ENCODE data around the gene CDC25C. TPM values are rescaled to one million over a fixed set of nuclear protein-coding genes. Genes with fewer than 3 reads are reported as not detected.
A peak's percentile ranks its signal among the peaks of the same experiment; 100 is the strongest.

The CDC25C gene
- total and polyA plus RNA-seq, 4 donors: 0.25 to 3.0 (median 0.41) TPM

DNA sequence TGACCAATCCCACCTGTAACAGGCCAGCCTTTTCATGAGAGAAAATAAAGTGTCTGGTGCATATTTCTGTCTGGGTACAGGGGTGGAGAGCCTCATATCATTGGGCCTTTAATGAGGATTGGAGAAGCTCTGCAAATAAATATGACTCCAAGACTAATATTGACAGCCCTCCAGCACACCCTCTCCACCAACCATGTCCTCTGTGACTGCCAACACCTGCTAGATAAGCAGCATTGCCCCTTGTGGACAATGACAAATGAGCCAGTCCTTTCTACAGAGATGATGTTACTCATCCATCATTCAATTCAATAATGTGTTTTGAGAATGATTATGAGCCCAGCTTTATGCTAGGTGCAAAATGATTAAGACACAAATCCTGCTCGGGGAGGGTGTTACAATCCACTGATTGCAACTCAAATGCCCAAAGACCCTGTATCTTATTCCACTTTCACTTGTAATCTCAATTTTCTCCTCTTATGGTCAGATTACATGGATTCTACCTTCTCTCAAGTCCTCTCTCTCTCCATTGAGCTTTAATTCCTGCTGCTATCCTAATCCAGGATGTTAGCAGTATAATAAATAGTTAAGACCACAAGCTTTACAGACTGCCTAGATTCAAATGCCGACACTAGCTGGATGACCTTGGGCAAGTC is 55.1 kb downstream of the CDC25C start:
- H3K27me3 ChIP-seq (ENCODE audit: control insufficient read depth in 3 of 3, insufficient read depth in 3 of 3, low read length in 2 of 3): peaks cover 2 to 7% (median 3%) of the 10 kb centered on the region in 3 donors
- 69 to 87% methylated on average over 2 of the region's 2 CpGs for WGBS, 2 donors
- no peak for ATAC-seq (ENCODE audit: insufficient read depth, low FRiP score)
- no peak overlapping the region for H3K27ac ChIP-seq (ENCODE audit: low read depth in 1 of 2, low read length in 1 of 2)
- no peak overlapping the region for H3K9ac ChIP-seq (ENCODE audit: insufficient read depth in 1 of 2, low read length in 2 of 2)
- H3K4me3 ChIP-seq: no peak overlapping the region
- no peak for DNase-seq
- TF ChIP-seq, protein P1, sequence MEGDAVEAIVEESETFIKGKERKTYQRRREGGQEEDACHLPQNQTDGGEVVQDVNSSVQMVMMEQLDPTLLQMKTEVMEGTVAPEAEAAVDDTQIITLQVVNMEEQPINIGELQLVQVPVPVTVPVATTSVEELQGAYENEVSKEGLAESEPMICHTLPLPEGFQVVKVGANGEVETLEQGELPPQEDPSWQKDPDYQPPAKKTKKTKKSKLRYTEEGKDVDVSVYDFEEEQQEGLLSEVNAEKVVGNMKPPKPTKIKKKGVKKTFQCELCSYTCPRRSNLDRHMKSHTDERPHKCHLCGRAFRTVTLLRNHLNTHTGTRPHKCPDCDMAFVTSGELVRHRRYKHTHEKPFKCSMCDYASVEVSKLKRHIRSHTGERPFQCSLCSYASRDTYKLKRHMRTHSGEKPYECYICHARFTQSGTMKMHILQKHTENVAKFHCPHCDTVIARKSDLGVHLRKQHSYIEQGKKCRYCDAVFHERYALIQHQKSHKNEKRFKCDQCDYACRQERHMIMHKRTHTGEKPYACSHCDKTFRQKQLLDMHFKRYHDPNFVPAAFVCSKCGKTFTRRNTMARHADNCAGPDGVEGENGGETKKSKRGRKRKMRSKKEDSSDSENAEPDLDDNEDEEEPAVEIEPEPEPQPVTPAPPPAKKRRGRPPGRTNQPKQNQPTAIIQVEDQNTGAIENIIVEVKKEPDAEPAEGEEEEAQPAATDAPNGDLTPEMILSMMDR (IDR thresholded peaks at IDR 0.05; ENCODE audit: control extremely low read depth, extremely low read depth): no peak
- H3K36me3 ChIP-seq (ENCODE audit: control insufficient read depth in 4 of 4, insufficient read depth in 4 of 4, low read length in 4 of 4): no peaks in the 10 kb centered on the region
- H3K9me3 ChIP-seq (ENCODE audit: control insufficient read depth in 4 of 4, insufficient read depth in 3 of 4, low read length in 3 of 4): peaks cover 0 to 2% (median 0%) of the 10 kb centered on the region in 4 donors
- H3K4me1 ChIP-seq (ENCODE audit: control insufficient read depth in 5 of 5, insufficient read depth in 5 of 5, low read length in 5 of 5): peaks cover 0 to 22% (median 8%) of the 10 kb centered on the region in 5 donors

DNA sequence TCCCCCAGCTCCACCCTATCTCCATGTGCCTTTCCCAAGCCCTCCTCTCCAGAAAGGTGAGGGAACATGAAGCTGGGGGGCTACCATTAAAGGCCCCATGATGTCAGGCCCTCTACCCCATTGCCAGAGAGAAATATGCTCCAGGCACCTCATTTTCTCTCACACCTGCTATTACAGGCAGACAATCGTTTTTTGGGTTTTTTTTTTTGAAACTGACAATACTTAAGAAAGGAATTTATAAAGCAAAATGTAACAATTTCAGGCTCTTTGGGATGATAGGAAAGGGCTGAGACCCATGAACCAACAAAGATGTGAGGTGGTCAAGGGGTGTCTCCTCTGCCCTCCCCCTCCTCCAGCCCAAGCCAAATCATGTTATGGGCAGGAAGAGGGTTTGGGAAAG is 55.7 kb downstream of the CDC25C start:
- H3K4me1 ChIP-seq (ENCODE audit: control insufficient read depth in 5 of 5, insufficient read depth in 5 of 5, low read length in 5 of 5): peaks cover 0 to 22% (median 8%) of the 10 kb centered on the region in 5 donors

DNA sequence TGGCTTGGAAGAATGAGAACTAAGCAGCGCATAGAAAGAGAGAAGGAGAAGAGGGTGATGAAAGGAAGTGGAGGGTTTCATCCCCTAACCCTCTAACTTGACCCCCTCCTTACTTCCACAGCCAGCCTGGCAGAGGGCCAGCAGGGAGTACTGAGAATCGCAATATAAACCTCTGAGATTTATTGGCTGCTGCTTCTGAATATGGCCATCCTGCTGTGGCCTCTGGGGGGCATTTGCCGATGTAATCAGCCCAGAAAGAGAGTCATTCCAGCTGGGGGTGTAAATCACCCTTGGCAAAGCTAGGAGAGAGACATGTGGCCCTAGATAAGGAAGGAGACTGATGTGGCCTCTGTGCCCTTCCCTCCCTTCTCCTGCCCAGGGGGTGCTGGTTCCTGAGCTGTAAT is 56.2 kb downstream of the CDC25C start:
- H3K36me3 ChIP-seq (ENCODE audit: control insufficient read depth in 4 of 4, insufficient read depth in 4 of 4, low read length in 4 of 4): no peaks in the 10 kb centered on the region
- no peak for ATAC-seq (ENCODE audit: insufficient read depth, low FRiP score)
- H3K27ac ChIP-seq (ENCODE audit: low read depth in 1 of 2, low read length in 1 of 2): no peak overlapping the region
- H3K9me3 ChIP-seq (ENCODE audit: control insufficient read depth in 4 of 4, insufficient read depth in 3 of 4, low read length in 3 of 4): peaks cover 0 to 2% (median 0%) of the 10 kb centered on the region in 4 donors
- 32 to 45% methylated on average over 3 of the region's 3 CpGs for WGBS, 2 donors
- H3K4me1 ChIP-seq (ENCODE audit: control insufficient read depth in 5 of 5, insufficient read depth in 5 of 5, low read length in 5 of 5): peaks cover 0 to 22% (median 8%) of the 10 kb centered on the region in 5 donors
- no peak overlapping the region for H3K4me3 ChIP-seq
- TF ChIP-seq, protein P1 (IDR thresholded peaks at IDR 0.05; ENCODE audit: control extremely low read depth, extremely low read depth): no peak
- H3K27me3 ChIP-seq (ENCODE audit: control insufficient read depth in 3 of 3, insufficient read depth in 3 of 3, low read length in 2 of 3): peaks cover 2 to 7% (median 3%) of the 10 kb centered on the region in 3 donors
- no peak overlapping the region for H3K9ac ChIP-seq (ENCODE audit: insufficient read depth in 1 of 2, low read length in 2 of 2)
- DNase-seq: peak; percentile 52 to 66 (median 63)

More for the DNA sequence above, 55.7 kb downstream of the CDC25C start:
- H3K27me3 ChIP-seq (ENCODE audit: control insufficient read depth in 3 of 3, insufficient read depth in 3 of 3, low read length in 2 of 3): peaks cover 2 to 7% (median 3%) of the 10 kb centered on the region in 3 donors
- TF ChIP-seq, protein P1 (IDR thresholded peaks at IDR 0.05; ENCODE audit: control extremely low read depth, extremely low read depth): no peak
- no peak overlapping the region for H3K4me3 ChIP-seq
- H3K36me3 ChIP-seq (ENCODE audit: control insufficient read depth in 4 of 4, insufficient read depth in 4 of 4, low read length in 4 of 4): no peaks in the 10 kb centered on the region
- WGBS, 2 donors: 27 to 44% methylated on average over 1 of the region's 1 CpG
- no peak for DNase-seq
- ATAC-seq (ENCODE audit: insufficient read depth, low FRiP score): no peak
- H3K9me3 ChIP-seq (ENCODE audit: control insufficient read depth in 4 of 4, insufficient read depth in 3 of 4, low read length in 3 of 4): peaks cover 0 to 2% (median 0%) of the 10 kb centered on the region in 4 donors
- H3K27ac ChIP-seq (ENCODE audit: low read depth in 1 of 2, low read length in 1 of 2): no peak overlapping the region
- no peak overlapping the region for H3K9ac ChIP-seq (ENCODE audit: insufficient read depth in 1 of 2, low read length in 2 of 2)
